SKM-1 treated with dmso at 0.1 percent for 144 hours (cell line): ENCODE results near the gene TTLL10.

Experiments used
- DNase-seq: peaks from one replicate; lab custom pipeline; 2025; ENCODE audit not compliant: unreplicated experiment; lab: John Stamatoyannopoulos, UW

Gene TTLL10

DNA sequence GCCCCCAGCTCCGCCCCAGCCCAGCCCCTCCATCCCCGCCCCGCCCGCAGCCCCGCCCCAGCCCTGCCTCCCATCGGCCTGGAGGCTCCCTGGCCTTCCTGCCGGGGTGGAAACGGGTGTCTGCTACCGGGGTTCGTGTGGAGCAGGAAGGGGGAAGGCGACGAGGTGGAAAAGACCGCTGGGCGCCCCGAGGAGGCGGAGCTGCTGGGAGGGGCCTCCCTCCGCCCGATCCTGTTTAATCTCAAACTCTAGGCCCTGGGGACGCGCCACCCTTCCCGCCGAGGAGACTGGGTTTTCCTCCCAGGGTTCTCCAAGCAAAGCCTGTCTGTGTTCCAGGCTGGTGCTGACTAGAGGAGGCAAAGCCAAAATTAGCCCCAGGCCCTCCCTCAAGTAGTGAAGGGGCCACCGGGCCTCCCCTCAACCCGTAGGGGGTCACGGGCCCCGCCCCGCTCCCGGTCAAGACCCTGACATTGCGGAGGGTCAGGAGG is 16.2 kb upstream of the TTLL10 start:
- DNase-seq, result peak; percentile 81

DNA sequence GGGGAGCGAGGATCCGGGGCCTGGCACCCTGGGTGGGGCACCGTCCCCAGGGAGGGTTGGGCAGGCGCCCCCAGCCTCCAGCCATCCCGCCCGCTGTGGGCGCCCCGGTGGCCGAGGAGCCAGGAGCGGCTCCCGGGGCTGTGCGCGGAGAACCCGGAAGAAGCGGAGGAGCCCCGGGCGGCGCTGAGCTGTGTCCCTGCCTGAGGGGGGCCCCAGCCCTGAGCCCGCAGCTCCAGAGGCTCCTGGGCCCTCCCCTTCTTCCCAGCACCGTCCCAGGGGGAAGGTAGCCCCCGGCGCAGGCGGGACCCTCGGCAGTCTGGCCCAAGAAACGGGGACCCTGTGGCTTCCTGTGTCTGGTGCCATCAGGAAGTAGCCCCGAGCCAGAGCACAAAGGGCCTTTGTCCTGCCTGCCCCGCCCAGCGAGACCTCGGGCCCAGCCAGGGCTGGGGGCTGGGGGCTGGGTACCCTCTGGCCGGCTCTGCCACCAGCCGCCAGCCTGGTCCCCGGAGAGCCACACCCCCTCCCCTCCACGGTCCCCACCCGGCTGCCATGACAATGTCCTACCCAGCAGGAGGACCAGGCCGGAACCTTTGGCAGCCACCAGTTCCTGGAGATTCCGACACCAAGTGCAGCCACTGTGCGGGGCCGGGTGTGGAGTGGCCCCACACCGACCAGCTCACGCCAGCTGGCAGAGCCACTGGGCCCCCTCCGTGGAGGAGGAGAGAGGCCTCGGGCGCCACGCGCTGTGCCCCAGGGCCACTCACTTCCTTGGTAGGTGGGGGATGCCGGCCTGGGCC is 15.6 kb upstream of the TTLL10 start:
- no peak for DNase-seq

DNA sequence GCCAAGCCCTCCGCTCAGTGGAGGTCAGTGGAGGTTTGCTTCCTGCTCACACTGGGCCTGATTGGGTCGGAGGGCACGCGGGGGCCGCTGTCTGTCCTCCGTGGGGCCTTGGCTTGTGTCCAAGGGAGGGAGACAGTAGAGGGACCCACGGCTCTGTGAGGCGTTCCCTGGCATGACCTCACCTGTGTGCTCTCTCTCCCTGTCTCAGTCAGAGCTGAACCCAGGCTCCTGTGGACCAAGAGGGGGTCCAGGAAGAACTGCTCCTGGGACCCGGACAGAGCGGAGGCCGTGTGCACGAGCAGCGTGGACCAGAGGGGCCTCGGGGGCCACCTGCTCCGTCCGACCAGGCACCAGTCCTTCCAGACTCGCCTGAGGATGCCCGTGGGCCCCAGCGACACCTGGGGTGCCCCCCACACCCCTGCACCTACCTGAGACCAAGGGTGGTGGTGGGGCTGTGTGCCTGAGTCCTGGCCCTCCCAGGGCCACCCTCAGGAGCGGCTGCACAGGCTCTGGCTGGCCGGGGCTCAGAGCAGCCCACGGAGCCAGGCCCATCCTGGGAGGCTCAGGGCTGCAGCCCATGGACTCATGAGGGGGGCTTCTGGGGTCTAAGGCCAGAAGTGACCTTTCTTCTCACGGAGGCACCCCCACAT is 13.3 kb upstream of the TTLL10 start:
- DNase-seq, result no peak

DNA sequence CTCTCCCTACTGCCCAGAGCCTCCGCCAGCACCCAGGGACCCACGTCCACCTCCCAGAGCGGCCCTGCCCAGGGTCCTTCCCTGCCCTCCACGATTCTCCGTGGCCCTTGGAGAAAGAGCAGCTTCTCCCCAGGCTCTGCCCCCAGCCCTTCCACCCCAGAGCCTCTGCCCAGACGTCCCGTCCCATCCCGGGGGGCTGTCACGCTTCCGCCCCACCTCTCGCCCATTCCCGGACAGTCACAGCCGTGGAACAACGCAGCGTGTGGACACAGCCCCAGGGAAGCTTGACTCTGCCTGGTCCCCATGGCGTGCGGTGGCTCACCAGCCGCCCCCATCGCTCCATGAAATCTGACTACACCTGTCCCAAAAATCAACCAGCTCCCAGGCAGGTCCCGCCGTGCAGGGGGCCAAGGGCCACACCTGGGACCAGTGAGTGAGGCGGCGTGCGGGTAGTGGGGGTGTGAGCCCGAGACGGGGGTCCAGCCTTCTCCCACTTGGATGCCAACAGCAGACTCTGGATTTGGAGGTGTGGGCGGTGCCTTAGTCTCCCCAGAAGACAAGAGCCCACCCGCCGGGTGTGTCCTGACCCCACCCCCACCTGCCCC is 12.5 kb upstream of the TTLL10 start:
- DNase-seq, result no peak

DNA sequence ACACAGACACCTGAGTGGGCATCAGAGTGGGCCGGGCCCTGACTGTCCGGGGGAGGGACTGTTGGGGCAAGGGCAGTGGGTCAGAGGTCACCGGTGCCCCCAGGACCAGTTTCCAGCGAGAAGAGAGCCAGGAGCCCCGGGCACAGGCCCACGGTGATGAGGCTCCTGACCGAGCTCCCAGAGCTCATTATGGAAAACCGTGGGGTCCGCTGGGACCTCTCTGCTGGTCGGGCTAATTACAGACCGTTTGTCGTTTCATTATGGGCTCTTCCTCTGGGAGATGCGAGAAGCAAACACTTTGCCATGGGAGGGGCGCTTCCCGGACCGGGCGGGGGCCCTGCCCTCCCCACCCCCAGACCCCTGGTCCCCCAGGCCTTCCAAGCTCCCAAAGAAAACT is 12.0 kb upstream of the TTLL10 start:
- DNase-seq, result no peak

DNA sequence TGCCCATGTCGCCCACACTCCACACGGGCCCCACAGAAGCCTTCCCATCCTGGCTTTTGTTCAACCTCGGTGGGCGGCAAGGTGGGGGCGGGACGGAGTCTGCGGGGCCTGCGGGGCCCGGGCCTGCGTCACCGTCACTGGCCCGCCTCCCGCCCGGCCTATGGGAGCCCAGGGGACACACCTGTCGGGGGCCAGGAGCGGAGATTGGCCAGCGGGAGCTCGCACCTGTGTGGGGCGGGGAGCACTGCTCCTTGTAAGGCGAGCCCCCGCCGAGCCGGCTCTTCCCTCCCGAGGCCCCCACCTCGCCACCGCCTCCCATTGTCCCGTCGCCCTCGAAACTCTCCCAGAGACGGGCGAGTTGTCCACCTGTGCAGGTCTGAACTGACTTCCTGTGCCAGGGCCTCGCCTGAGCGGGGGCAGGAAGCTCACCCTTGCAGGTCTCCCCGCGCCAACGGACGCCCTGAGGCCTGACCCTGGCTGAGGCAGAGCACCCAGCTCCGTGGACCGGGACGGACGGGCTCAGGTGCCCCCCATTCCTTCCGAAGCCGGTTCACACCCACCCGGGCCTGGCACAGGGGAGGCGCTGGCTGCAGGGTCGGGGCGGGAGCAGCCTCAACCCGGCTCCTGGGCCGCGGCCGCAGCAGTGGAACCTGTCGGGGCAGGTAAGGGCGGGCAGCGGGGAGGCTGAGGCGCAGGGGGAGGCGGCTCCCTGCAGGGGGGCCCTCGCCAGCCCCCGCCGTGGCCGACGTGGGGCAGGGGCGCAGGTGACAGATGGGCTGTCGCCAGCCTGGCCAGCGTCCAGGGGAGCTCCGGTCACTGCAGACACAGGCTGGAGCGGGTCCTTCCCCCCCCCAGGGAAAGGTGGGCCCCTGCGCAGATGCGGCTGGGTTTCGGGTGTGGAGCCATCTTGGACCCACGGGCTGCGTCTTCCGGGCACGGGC is 10.8 kb upstream of the TTLL10 start:
- DNase-seq, result no peak

DNA sequence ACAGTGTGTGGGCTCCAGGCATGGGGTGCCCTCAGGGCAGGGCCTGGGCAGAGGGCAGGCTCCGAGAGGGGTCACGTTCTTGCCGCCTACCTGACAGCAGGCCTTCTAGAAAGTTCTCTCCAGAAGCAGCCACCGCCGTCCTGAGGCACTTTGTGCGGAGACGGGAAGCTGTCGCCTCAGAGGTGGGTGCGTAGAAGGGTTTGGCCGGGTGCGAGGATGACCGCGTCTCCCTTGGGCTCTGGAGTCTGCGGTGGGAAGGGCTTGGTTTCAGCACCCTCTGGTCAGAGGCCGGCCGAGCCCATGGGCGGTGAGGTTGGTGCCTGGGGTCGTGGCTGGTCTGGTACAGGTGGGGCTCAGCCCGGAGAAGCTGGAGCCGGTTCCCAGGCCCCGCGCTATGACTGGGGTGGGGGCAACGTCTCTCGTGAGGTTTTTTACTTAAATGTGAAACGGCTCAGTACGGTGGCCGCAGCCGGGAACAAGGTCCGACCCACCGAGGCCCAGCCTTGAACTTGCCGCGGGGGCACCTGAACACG is 10.1 kb upstream of the TTLL10 start:
- DNase-seq, result no peak

DNA sequence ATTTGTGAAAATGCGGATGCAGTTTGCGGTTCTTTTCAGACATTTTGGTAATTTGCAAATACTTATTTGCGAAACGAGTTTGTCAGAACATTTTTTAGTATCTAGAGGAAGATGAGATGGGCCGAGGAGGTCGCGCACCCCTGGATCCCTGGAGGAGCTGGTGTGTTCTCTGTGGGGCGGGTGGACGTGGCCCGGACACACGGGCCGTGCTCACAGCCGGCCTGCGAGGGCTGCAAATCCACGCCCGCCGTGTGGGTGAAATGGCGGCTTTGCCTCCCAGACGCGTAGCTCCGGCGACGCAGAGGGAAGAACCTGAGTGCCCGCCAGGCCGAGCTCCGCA is 9.3 kb upstream of the TTLL10 start:
- no peak for DNase-seq

DNA sequence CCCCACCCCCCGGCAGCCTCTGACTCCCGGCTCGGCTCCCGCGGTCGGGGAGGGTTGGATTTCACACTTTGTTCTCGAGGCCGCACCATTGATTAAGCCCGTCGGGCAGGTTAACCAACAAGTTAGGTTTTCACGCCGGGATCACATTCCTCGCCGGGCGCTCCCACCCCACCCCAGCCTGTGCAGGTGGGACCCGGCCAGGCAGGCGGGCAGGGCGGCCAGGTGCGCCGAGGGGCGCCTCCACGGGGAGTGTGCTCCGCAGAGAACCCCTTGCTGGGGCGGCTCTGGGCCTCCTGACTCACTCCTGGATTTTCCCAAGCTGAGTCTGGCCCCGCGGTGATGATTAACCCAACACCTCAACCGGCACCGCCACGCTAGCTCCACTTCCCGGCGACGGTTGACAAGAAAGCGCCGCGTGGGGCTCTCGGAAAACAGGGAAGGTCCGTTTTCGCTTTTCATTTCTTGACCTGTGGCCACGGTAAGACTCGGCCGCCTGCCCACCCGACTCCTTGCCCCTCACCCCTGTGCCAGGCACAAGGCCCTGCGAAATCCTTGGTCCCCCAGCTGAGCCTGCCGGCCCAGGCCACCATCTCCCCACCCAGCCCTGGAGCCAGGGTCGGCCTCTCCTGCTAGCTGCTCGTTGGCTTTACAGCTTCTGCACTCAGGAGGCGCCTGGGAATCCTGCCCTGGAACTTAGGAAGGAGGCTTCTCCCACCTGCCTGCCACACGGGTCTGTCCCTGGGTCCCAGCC is 8.8 kb upstream of the TTLL10 start:
- DNase-seq, result no peak

DNA sequence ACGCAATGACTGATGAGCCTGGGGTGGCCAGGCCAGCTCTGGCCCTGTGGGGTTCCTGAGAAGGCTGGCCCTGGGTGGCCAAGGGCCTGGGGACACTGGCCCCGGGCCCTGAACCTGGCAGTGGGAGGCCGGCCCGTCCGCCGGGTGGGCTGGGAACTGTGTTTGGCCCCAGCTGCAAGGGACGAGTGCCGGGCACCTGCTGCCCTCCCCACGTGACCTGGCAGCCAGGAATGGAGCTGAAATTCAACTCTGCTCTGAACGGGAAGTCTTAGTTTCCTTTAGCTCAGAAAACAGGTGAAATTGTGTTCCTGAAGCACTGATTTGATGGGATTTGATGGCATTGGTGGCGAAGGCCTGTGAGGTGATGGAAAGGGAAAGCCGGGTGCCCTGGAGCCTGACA is 8.2 kb upstream of the TTLL10 start:
- DNase-seq, result no peak

DNA sequence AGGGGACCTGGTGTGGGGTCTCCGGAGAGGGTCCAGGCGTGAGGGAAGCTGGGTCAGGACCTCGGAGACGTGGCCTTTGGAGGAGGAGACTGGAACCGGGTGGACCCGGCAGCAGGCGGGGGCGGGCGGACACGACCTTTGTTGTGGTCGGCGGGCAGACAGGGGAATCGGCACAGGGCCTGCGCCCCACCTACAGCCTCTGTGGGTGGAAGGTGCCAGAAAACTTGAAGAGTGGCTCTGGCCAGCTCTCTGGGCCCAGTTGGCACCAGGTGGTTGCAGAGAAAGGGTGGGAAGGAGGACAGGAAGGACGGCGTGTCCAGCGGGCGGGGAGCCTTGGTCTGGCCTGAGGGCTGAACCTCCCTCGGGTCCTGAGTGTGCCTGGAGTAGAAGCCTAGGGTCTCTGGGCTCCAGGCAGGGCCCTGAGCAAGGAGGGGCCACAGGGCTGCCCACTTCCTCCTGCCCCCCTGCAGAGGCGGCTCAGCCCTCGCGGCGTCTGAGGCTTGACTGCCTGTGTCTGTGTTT is 7.7 kb upstream of the TTLL10 start:
- DNase-seq, result no peak

DNA sequence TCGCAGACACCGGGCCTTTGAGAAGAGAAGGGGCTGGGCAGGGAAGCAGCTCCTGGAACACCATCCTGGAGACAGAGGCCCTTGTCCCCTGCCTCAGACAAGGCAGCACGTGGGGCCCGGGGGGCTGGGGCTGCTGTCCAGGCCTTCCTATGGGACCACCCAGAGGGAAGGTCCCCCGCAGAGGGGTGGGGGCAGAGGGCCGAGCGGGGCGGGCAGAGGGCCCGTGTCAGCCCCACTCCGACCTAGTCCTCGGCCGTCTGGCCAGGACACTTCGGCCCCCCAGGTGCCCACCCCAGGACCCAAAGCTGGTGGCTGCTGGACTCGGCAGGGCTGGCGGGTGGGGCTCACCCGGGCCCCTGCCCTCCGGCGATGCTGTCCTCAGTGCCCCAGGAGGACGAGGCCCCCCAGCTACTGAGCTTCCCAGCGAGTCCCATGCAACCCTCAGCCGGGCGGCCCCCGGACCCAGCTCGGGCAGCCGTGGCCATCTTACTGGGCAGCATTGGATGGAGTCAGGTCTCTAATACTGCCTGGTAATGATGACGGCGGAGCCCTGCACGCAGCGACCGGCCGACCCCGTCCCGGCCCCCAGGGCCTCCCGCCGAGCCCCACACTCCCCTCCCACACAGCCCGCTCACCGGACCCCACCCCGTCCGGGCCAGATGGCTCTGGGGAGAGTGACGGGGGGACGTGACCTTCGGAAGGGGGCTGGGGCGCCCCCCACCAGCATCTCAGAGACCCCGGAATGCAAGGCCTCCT is 6.9 kb upstream of the TTLL10 start:
- no peak for DNase-seq

DNA sequence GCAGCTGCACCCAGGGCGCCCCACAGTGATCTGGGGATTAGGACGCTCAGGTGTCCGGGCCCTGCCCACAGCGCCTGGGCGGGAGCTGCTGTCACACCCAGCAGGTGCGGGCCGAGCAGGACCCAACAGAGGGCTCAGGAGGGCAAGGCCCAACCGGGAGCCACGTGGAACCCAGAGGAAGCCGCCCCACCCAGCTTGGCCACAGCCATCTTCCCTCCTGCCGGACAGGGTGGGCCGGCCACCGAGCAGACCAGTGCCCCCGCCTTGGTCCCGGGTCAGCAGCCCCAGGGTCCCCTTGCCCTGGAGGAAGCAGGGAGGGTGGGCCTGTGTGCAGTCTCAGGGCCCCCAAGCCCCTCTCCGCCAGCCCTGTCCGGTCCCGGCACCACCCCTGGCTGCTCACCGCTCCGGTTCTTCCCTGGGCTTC is 6.3 kb upstream of the TTLL10 start:
- DNase-seq, result no peak

DNA sequence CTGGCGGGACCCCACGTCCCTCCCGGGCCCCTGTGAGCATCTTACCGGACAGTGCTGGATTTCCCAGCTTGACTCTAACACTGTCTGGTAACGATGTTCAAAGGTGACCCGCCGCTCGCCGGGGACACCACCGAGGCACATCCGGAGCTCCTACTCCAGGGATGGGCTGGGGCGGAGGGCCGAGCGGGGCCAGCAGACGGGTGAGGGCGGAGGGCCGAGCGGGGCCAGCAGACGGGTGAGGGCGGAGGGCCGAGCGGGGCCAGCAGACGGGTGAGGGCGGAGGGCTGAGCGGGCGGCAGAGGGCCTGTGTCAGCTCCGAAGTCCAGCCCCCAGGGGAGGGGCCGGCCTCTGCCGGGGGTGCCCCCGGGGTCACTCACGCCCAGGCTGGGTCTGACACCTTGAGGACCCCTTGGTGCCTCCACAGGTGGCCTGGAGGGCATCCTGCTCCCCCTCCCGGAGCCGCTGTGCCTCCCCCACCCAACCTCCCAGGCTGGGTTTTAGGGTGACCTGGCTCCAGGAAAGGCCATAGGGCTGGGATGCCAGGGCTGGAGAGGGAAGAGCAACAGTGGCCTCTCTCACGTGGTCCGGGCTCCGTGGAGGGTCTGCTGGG is 5.7 kb upstream of the TTLL10 start:
- no peak for DNase-seq

DNA sequence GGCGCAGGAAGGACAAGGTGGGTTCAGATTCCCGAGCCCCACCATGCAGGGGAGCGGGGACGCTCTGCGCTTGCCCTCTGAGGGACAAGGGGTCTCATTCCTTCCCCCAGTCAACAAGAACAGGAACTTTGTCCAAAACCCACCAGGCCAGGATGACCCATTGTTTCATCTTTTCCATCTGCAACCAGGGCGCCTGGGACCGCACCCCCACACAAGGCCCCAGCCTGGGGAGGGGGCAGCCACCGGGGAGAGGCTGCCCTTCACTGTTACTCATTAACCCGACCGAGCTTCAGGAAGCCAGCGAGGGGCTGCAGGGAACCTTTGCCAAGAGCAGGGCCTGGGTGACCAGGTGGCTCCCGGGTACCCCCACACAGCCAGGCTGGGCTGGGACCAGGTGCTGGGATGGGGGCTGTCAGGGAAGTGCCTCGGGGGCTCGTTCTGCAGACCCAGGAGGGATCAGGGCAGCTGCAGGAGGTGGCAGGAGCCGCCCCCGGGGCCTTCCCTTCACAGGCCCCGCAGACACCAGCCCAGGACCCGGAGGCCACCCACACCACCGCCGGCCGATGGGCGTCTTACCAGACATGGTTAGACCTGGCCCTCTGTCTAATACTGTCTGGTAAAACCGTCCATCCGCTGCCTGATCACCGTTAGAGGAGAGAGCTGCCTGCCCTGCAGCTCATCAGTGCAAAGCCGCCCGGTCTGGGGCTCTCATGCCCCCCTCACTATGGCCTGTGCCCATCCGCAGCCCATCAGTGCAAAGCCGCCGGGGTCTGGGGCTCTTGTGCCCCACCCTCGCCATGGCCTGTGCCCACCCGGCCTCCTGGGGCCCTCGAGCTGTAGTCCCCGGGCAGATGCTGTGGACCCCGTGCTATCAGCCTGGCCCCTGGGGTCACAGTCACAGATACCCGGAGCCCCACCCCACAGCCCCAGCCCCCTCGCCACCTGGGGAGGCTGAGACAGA is 4.9 kb upstream of the TTLL10 start:
- DNase-seq, result no peak

DNA sequence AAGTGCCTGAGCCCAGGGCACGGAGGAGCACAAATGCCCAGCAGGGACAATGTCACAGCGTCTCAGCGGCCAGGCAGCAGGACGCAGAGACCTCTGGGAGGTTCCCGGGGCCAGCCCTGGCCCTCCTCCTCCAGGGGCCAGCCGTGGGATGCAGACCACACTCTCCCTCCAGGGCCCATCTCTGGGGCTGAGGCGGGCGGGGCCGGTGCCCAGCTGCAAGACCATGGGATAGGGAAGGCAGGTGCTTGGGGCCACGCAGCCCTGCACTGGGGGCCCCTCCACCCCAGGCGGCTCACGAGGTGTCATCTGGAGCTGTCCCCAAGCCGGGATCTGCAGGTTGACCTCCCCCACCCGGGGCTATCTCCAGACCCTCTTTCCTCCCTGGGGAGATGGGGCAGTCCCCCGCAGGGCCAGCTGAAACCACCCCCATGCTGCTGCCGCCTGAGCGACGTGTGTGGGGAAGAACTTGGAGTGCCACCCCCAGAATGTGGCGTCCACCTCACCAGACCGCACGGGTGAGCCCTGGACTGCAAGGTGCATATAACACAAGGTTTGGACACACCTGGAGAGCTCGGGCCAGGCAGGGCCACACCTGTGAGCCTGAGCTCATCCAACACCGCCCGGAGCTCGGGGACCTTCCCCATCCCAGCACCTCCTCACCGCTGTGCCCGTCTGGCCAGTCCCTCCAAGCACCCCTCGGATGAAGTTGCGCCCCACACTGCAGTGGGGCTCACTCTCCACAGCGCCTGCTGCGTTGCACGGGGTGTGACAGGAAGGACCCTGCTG is 4.1 kb upstream of the TTLL10 start:
- no peak for DNase-seq
